HUDEP-2 (cell line): ENCODE measurements around the gene NAPSA.

Experiments used
- DNase-seq, 76 experiments: peaks; one replicate each; lab custom pipeline; 2025; ENCODE audit not compliant: unreplicated experiment in 76 of 76; lab: John Stamatoyannopoulos, UW

NAPSA gene

DNA sequence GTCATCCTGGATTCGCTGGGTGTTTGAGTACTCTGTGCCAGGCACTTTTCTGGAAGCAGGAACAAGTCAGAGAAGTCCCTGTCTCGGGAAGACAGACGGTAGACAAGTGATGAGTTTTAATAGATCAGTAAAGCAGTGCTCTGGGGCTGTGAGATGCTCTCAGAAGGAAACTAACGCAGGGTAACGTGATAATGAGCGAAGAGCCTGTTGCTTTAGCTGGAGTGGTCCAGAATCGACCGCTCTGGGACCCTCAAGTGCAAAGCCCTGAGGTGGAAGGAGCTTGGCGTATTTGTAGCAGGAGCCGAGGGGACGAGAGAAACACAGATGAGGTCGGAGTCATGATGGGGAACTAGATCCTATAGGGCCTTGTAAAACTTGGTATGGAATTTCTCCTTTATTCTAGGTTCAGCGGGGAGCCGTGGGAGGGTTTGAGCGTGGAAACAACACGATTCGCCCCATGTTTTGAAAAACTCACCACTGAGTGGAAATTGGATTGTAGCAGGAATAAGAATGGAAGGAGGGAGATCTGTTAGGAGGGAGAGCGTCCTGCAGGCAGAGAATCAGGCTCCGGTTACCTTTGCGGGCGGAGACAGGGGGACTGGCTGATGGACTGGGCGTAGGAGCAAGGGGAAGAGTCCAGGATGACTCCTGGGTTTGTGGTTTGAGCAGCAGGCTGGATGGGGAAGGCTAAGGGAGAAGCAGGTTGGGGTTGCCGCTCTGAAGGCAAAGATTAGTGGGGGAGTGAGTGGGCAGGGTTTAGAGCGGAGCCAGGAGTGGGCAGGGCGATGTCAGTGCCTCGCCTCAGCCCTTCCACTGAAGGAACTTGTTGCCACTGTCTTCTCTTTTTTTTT, 19.5 kb upstream of the NAPSA start:
- peak in 47 of 76 experiments; percentile 20 to 73 (median 46) for DNase-seq

DNA sequence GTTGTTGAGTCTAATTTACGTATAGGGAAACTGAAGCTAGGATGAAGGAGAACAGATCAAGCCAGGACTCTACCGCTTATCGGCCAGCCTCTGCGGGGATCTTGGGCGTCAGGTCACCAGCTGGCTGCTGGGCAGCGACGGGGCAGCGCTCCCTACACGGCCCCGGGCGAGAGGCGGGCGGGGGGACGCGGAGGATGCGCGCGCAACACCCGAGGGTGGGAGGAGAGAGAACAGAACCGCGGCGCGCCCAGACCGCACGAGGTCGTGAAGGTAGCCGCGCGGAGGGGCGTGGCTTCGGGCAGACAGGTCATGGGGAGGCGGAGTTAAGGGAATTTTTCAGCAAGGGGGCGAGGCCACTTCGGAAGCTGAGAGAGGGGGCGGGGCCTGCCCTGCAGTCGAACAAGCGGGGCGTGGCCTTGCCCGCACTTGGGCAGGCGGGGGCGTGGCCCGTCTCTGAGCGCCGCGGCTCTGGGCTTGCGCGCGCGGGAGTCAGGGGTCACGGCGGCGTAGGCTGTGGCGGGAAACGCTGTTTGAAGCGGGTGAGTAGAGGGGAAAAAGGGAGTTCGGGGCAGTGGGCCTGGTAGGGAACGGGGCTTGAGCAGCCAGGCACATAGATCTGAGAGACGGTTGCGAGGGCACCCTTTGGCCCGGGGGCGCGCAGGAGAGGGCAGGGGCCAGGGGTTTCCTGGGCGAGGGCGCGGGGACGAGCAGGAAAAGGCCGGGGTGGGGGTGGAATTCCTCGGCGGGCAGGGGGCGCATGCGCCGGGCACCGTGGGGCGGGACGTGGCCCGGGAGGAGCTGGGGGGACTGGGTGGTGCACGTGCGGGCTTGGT, 18.6 kb upstream of the NAPSA start, which contains the start of gene POLD1:
POLD1 (plus strand) TSS at position 496 of the 833 bp plus-strand sequence. CDS start 14,505 bp downstream, outside the sequence.
- DNase-seq = peak; percentile 81 to 100 (median 99)

DNA sequence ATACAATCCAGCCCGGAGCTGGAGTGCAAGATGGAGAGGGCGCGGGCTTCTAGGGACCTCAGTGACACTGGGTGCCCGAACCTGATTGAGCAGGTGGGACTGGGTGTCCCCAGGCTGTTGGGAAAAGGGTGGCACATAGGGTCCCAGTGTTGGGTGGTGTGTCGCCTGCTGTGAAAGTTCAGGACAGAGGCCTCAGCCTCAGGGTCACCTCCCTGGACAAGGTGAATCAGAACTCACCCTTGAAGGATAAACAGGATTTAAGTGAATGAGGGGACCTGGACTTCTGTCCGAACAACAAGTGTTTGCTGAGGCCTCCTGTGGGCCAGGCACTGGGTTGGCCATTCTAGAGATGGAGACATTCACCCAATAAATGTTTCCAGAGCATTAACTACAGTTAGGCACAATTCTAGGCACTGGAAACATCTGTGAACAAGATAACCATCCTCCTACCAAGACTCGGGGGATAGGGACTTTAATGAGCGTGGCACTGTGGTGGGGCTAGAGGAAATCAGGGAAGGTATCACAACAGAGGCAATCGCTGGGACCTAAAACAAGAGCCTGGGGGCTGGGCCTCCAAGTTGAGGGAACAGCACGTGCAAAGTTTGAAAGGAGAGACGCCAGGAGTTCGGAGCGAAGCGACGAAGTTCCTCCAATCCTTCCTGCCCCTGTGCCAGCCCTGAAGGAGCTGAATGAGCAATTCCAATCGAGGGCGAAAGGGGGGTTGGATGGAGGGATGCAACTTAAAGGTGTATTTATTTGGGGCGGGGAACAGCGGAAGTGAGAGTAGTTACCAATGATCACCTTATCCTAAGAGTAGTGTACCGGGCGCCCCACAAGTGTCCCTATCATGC, 17.8 kb upstream of the NAPSA start:
- peak in 3 of 76 experiments; percentile 23 to 48 (median 32) for DNase-seq

DNA sequence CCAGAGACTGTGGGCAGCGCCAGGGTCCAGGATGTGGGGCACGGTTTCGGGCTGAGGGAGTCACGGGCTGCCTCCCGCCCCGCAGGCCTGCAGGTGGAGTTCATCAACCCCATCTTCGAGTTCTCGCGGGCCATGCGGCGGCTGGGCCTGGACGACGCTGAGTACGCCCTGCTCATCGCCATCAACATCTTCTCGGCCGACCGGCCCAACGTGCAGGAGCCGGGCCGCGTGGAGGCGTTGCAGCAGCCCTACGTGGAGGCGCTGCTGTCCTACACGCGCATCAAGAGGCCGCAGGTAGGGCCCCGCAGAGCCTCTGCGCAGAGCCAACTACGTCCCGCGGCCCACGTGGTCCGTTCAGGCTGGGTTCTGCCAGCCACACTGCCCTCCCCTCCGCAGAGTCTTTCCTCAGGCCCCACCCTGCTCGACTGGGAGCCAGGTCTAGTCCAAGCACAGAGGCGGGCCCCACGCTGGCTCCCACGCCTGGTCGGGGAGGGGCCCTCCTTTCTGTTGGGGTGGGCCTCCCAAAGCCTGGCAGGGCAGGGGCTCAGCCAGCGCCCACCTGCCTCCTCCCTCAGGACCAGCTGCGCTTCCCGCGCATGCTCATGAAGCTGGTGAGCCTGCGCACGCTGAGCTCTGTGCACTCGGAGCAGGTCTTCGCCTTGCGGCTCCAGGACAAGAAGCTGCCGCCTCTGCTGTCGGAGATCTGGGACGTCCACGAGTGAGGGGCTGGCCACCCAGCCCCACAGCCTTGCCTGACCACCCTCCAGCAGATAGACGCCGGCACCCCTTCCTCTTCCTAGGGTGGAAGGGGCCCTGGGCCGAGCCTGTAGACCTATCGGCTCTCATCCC, 16.7 kb upstream of the NAPSA start:
- DNase-seq = peak in 7 of 76 experiments; percentile 18 to 40 (median 26)

DNA sequence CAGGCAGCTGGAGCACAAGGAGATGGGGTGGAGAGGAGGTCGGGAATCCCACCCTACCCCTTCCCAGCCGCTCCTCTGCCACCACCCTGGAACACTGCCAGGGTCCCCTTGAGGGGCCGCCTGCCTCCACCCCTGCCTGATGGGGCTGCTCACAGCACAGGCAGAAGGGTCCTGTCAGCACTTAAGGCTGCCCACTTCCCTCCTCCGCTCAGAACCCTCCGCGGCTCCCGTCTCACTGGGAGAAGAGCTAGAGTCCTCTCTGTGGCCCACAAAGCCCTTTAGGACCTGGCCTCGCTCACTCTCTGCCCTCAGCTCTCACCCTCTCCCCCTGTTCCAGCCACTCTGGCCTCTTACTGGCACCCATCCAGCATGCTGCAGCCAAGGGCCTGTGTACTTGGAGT, 15.3 kb upstream of the NAPSA start:
- DNase-seq = peak in 14 of 76 experiments; percentile 13 to 65 (median 36)

DNA sequence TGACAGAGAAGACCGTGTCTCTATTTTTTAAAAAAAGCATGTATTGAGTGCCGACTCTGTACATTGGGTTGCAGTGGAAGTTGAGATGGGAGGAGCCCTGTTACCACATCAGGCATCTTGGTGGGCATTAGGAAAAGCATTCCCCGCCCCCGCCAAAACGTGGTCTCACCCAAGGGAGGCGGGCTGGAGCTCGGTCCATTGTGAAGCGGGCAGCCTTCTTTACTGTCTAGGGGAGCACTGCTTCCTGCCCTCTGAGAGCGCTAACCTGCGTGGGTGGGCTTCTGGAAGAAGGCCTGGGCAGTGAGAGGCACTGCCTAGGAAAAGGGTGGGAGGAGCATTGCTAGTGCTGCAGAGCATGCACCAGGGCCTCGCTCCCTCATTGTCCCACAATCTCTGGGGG, 14.7 kb upstream of the NAPSA start:
- DNase-seq = no peak

DNA sequence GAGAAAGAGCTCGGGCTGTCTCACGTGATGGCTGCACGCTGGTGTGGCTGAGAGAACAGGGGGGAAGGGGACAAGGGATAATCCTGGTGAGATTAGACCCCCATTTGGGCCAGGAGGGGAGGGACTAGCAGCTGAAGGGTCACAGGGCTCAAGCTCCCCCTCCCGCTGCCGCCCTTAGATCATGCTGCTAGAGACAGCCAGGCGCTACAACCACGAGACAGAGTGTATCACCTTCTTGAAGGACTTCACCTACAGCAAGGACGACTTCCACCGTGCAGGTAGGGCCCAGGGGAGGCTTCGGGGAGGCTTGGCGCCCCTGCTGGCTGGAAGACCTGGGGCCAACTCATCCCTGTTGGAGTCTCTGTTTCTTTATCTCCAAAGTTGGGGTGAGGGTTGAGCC, 14.2 kb upstream of the NAPSA start:
- DNase-seq = no peak

DNA sequence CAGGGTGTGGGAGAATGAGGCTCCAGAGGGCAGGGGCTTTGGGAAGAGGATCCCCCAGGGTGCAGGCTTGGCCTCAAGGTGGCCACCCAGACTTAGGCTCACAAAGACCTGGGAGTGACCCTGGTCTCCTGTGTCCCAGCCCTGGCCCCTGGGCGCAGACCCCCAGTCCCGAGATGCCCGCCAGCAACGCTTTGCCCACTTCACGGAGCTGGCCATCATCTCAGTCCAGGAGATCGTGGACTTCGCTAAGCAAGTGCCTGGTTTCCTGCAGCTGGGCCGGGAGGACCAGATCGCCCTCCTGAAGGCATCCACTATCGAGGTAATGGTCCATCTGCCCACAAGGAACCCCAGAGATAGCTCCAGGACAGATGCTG, 13.4 kb upstream of the NAPSA start:
- no peak for DNase-seq

DNA sequence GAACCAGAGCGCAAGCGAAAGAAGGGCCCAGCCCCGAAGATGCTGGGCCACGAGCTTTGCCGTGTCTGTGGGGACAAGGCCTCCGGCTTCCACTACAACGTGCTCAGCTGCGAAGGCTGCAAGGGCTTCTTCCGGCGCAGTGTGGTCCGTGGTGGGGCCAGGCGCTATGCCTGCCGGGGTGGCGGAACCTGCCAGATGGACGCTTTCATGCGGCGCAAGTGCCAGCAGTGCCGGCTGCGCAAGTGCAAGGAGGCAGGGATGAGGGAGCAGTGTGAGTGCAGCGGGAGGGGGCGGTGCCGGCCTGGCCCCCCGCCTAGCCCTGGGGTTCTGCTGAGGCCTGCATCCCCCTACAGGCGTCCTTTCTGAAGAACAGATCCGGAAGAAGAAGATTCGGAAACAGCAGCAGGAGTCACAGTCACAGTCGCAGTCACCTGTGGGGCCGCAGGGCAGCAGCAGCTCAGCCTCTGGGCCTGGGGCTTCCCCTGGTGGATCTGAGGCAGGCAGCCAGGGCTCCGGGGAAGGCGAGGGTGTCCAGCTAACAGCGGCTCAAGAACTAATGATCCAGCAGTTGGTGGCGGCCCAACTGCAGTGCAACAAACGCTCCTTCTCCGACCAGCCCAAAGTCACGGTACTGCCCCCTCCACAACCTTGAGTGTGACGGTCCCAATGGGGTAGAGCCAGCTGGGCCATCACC, 12.9 kb upstream of the NAPSA start:
- DNase-seq = no peak

DNA sequence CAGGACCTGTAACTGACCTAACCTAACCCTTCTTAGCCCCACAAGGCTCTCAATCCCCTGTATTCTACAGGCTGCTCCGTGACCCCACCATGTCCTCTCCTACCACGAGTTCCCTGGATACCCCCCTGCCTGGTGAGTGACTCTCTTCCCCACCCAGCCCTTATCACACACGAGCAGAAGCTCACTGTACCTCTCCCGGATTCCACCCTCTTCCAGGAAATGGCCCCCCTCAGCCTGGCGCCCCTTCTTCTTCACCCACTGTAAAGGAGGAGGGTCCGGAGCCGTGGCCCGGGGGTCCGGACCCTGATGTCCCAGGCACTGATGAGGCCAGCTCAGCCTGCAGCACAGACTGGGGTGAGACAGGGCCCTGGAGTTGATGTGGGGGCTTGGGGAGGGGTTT, 12.1 kb upstream of the NAPSA start:
- DNase-seq = peak in 65 of 76 experiments; percentile 29 to 91 (median 71)

DNA sequence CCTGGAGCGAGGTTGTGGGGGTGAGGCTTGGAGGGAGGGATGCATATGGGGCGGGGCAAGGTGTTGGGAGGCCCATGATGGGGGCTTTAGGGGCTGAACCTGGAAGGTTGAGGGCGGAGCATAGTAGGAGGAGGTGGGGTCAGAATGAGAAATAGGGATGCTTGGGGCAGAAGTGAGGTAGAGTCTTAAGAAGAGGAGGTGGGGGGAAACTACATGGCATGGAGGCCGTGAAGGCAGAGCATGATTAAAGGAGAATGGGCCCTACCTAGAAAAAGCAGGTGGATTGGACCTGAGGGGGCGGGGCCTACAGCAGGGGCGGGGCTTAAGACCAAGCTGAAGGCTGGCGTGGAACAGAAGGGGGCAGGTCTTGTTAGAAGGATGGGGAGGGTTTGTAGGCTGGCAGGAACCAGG, 11.6 kb upstream of the NAPSA start:
- peak in 69 of 76 experiments; percentile 22 to 98 (median 78) for DNase-seq

DNA sequence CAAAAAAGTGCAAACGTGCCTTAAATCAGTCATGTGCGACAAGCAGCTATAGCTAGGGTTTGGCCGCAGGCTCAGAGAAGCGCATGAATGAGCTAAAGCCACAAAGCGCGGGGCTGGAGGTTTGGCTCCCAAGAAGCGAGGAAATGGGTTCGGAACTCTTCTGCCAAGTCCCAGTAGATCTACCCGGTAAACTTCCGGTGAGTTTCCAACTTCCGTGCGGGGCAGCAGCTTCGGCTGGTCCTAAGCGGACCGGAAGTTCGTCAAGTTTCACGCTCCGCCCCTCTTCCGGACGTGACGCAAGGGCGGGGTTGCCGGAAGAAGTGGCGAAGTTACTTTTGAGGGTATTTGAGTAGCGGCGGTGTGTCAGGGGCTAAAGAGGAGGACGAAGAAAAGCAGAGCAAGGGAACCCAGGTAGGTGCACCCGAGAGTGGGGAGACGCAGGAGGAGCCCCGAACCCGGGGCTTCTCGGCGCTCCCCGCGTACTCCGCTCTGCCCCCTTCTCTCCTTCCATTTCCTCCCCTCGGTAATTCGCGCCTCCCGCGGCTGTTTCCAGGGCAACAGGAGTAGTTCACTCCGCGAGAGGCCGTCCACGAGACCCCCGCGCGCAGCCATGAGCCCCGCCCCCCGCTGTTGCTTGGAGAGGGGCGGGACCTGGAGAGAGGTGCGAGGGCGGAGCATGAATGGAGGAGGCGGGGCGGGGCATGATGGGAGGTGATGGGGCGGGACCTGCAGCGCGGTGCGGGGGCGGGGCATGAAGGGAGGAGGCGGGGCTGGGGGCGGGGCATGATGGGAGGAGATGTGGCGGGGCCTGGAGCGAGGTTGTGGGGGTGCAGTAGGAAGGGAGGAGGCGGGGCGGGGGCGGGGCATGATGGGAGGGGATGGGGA, 11.0 kb upstream of the NAPSA start, which contains the start of gene NR1H2:
NR1H2 (plus strand) TSS at position 292 of the 885 bp plus-strand sequence. CDS start 1,149 bp downstream, outside the sequence.
- DNase-seq = peak in 75 of 76 experiments; percentile 72 to 100 (median 97)

DNA sequence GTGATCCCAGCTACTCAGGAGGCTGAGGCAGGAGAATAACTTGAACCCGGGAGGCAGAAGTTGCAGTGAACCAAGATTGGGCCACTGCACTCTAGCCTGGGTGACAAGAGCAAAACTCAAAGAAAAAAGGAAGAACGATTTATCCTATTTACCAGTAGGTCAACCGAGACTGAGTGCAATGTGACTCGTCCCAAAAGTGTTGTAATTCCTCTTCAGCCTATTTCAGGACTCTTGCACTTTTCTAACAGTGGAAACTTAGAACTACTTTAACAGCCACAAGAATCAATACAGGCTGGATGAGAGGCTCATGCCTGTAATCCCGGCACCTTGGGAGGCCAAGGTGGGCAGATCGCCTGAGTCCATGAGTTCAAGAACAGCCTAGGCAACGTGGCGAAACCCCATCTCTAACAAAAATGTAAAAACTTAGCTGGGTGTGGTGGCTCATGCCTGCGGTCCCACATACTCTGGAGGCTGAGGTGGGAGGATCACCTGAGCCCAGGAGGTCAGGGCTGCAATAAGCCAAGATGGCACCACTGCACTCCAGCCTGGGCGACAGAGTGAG, 6.6 kb upstream of the NAPSA start:
- DNase-seq = no peak

DNA sequence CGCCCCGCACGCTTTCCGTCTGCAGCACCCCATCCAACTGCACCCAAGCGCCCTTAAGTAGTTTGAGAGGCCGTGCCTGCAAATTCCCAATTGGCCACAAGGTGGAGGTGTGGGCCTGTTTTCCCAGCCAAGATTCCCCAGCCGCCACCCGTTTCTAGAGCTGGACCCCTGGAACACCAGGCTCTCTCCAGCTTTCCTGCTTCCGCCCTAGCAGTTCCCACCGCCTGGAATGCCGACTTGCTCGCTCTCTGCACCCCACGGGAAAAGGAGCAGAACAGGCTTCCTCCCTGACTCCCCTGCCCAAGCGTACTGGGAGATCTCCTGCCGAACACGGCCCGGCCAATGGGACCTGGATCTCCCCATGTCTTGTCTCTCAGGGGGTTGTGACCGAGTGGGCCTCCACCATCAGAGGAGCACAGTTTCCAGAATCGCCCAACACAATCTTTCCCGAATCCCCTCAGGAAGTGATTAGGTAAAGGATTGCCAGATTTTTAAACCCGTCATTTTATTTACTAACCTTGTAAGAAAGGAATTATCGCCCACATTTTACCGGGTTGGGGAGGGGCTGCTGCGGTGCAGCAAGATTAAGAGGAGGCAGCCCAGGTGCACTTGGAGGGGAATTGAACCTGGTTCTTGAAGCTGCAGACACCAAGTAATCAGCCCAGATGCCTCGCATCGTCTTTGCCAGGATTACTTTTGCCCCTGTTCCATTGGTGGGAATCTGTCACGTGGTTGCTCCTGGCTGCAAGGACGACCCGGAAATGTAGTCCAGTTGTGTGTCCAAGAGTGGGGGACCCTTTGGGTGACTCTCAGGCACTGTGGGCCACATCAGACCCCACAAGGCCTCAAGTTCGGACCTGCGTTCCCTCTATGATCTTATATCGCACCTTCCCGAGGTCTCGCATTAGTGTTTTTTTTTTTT, 3.5 kb upstream of the NAPSA start:
- DNase-seq = peak in 75 of 76 experiments; percentile 53 to 95 (median 83)

DNA sequence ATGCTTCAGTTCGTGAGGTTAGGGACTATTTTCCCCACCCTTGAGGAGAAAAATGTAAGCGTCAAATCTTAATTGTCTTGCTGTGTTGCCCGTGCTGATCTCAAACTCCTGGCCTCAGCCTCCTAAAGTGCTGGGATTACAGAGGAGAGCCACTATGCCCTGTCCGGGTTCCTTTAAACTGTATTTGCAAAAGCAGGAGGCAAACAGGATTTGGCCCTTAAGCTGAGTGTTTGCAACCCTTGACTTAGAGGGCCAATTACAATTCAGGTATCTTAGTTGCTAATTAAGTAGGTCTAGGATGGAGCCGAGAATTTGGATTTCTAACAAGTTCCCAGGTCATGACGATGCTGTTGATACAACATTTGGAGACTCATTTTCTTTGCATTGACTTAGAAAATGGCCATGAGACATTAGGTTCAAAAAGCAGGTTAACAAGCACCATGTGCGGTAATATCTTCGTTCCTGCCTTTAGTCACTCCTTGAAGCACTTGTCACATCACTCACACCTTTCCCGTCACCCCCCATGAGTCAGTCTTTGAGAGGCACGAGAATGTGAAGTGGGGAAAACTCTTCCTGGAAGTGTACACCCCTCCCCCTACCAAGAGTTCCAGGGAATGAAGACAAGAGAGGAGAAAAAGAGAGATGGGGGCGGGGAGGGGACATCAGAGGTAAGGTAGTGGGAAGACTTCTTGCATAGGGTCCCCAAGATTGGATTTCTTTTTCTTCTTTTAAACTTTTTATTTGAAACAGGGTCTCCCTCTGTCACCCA, 2.6 kb downstream of the NAPSA start:
- DNase-seq = no peak

DNA sequence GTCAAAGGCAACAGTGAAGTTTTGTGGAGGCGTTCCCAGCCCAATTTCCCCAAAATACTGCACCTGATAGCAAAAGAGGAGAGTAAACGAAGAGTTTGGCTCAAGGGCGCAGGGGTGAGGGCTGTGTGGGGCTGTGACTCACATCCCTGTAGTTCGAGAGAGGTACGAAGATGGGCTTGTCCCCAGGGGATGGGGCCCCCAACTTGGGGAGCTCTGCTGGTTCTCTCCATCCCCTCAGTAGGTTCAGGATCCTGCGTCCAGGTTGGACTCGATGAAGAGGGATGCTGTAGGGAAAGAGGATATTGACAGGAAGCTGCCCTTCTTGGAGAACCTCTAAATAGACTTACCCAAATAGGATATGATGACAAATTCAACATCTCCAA, 3.4 kb downstream of the NAPSA start:
- DNase-seq = no peak
